T-helper 9 cell (primary cell): ENCODE results near the gene SERPINE1.

Experiments used
- DNase-seq: peaks from one replicate; pipeline ENCODE4 v3.0.0-alpha.2; 2020

The SERPINE1 gene

DNA sequence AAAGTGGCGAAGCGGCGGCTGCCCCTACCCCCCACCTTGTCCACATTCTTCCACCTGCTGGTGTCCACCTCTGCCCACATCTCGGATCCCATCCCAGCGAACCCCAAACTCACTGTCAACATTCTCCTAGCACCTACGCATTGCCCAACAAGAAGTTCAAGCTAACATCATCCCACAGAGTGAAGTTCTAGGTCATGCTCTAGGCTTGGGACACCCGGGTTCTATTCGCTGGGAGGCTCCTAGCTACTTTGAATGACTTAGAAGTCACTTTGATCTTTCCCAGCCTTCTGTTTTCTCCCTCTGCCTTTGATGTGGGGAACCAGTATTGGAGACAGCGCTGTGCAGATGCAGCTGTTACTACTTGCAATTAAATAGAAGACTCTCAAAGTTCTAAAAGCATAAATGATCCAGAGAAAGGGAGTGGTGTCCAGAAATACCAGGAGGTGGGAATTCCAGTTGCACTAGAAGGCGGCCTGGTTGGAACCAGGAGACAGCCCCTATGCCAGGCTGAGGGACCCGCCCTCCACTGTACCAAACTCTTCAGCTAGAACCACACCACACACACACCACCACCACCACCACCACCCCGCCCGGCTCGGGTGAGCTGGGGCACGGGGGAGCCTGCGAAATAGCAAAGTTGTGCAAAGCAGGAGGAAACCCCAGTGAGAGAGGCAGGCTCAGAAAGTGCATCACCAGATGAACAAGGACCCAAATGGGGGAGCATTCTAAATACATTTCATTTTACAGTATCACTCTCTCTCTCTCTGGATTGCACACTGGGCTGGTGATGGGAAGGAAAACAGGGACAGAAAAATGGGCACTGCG lies 43.9 kb downstream of the SERPINE1 start:
- DNase-seq, result no peak

DNA sequence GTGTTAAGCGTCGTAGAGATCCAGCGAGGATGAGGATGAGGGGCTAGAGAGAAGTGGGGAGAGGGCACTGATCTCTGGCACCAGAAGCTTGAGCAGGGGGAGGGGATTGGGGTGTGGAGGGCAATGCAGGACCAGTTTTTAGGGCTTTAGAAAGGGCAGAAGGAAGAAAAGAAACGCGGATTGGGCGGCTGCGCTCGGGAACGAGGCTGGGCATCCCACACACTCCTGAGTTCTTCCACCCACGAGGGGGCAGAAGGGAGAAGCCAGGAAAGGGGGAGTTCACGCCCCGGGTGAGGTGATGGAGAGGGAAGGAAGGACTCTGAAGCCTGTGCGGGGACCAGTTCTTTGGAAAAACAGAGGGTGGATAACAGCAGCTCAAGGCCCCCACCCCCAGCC lies 44.5 kb downstream of the SERPINE1 start:
- DNase-seq, result no peak

DNA sequence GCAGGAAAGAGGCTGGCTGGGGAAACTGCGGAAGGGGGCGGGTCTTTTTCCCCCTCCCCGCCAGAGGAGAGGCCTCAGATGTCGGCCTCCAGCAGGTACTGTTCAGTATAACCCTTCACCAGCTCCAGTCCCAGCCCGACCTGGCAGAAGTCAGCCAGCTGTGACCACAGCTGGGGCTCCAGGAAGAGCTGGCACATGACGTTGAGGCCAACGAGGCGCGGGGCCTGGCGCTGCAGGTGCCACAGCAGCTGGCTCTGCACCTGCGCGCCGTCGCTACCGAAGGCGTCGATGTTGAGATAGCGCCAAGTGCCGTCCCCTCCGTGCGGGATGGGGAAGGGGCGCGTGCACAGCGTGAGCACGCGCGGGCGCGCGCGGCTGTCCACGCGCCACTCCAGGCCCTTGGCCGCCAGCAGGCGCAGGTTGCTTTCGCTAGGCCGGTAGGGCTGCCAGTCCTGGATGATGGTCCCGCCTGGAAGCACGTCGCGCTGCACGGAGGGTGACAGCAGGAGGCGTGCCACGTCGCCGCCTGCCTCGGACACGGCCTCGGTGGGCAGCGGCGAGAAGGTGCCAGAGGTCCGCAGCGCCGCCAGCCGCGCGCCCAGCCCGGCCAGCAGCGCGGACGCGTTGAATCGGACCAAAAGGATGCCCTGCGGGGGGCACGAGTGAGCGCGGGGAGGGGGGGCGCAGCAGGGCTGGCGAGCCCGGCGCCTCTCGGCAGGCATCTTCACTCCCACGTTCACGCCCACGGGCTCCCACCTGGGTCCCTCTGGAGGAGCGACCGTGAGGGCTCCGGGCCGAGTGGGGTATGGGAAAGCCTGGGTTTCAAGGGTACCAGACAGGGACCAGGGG lies 45.3 kb downstream of the SERPINE1 start:
- no peak for DNase-seq

DNA sequence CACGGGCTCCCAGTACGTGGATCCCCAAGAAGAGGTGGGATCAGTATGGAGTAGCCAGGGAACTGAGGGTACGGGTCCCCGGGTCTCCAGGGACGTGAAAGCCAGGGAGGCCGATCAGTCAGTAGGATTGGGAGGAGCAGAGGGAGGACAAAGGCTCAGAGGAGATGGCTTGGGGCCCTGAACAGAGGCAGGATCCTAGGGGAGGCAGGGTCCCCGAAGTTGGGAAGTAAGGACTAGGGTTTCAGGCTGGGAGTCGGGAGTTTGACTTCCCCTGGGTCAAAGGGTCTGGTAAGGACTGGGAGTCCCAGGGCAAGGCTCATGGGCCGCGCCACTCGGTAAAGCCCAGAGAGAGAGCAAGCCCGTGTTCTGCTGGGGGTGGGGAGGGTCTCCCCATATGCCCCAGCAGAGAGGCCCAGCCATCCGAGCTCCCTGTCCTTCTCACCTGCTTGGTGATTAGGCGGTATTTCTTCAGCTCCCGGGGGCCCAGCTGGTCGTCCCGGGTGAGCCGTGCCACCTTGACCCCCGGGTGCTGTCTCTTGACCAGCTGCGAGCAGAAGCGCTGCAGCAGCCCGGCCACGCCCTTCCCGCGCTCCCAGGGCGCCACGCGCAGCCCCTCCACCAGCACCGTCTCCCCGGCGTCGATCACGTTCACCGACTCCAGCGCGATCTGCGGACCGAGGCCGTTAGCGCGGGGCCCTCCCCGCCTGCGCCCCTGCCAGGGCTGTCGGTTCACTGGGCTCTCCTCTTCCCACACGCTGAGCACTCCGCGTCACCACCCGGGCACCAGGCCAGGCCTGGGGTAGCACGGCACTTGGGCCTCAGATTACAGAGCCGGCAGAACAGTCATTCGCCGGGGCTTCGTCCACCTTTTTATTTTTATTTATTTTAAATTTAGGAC lies 46.2 kb downstream of the SERPINE1 start:
- DNase-seq, result no peak

DNA sequence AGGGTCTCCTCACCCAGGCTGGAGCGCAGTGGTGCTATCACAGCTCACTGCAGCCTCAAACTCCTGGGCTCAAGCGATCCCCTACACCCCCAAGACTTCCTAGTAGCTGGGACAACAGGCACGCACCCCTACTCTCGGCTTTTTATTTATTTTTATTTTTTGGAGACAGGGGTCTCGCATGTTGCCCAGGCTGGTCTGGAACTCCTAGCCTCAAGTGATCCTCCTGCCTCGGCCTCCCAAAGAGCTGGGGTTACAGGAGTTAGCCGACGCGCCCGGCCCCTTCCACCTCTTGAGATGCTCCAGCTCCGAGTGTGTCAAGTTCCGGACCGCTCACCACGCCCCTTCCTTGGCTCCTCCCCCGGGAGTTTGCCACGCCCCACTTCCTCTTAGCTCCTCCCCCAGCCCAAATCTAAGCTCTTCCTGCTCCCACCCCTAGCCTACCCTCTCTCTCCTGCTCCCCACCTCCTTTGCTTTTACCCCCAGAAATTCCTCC lies 46.9 kb downstream of the SERPINE1 start:
- peak; percentile 48 for DNase-seq

DNA sequence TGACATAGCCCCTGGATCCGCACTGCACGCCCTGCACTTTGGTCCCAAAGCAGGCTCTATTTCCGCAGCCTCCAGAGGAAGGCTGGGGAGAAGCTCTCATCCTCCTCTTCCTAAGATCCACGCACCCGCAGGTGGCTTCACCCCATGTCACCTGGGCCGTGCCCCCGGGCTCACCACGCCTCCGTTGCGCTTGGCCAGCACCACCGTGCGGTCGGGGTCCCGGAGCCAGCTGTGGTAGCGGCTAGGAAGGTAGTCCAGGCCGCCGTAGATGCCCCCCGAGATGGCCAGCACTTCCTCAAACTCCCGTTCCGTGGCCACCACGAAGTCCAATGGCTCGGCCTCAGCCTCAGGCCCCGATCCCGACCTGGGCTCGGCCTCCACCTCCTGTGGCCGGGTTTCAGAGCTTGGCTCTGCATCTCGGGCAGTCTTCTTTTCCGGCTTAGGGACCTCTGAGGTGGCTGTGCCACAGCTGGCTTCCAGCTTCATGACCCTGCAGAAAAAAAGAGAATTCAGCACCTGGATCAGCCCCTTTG lies 47.5 kb downstream of the SERPINE1 start:
- no peak for DNase-seq

DNA sequence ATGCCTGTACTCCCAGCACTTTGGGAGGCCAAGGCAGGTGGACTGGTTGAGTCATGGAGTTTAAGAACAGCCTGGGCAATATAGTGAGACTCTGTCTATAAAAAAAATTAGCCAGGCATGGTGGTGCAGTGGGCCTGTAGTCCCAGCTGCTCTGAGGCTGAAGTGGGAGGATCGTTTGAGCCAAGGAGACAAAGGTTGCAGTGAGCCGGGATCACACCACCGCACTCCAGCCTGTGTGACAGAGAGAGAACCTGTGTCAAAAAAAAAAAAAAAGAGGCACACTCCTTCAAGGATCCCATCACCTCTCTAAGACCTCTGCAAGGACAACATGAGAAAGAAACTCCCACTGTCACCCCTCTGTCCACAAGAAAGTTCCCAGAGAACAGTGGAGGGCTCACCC lies 48.8 kb downstream of the SERPINE1 start:
- no peak for DNase-seq

DNA sequence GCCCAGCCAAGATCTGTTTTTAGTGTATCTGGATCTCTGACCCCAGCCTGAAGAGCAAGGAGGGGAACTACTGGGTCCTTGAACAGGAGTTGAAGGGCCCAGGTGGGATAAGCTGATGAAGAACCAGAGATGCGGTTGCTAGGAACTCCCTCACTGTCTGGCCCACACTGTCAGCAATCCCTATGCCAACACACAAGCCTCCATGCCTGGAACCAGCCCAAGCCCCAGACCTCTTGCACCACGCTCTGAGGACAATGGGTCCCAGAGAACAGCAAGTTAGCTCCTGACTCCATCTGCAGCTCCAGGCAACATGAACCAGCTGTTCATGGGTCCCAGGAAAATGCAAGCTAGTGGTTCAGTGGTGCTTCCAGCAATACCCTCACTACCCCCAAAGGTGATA lies 50.7 kb downstream of the SERPINE1 start:
- no peak for DNase-seq

DNA sequence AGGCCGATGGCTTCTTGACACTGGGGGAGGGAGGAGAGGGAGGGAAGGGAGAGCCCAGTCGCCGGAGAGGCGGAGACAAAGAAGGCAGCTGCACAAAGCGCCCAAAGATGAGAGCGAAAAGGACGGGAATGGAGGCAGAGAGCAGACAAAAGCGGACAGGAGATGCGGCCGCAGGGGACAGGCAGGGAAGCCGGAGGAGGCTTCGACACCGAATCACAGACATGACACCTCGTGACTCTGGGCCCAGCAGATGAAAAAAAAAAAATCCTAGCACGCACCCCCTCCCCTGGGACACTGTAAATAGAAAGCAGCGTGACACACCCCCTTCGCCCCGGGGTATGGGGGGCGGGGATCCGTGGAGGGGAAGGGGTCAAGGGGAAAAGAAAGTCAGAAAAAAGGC lies 52.2 kb downstream of the SERPINE1 start:
- DNase-seq, result no peak

DNA sequence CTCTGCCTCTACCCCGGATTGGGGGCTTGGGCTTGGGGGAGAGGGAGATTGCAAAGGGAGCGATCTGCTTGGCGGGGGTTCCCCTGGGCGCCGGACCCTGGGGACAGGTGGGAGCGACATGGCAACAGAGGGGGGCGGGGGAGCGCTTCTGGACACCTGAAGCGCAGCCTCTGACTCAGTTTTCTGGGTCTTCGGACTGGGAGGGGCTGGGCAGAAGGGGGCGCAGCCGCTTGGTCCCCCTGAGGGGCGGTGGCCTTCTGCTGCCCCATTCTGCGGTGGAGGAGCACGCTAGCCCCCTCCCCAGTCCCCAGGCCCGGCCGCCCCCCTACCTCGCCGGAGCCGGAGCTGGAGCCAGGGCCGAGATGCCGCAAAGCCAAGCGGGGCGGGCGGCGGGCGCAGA lies 52.8 kb downstream of the SERPINE1 start:
- no peak for DNase-seq

DNA sequence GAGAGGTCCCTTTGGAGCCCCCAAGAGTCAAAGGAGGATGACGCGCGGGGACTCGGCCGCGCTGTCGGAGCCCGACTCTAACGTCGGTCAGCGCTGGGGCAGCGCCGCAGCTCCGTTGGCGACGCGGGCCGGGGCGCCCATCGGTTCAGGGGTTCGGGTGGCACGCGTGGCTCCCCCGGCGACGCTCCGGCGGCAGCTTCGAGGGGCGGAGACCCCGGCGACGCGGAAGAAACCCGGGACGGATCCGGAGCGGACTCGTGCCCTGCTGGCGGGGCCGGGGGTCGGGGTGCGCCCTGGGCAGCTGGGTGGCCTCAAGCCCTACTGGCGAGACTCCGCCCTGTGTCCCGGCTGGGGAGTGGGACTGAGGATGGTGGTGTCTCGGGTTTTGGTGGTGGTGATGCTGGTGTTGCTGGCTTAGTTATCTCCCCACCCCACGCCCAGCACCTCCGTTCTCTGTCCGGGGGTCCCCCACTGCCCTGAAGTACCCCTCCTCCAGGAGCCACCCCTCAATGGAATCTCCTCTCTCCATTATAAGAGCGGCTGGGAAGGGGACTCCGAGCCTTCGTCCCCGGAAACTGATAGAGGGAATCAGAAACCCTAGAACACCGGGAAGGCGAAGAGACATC lies 53.3 kb downstream of the SERPINE1 start, which contains the start of gene NAT16:
NAT16 (minus strand) TSS at position 164 of the 626 bp plus-strand sequence. CDS start 5,486 bp downstream, outside the sequence.
- DNase-seq, result no peak

DNA sequence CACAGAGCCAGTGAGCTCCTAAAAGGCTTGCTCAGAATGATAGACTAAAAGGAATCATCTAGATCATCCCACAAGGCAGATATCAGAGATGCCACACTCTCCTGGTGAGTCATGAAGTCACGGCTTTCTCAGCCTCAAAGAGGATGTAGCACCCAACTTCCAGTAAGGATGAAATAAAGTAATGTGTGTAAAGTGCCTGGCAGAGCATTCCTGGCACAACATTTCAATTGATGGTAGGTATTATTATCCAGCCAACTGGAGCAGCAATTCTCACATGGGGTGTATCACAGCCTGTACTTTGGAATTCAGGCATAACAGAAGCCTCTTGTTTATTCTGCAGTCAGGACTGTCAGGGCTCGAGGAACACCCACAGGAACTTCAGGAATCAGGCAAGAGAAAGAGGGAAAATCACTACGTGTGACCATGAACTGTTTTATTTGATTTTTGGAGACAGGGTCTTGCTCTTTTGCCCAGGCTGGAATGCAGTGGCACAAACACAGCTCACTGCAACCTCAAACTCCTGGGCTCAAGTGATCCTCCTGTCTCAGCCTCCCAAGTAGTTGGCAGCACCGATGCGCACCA lies 58.4 kb downstream of the SERPINE1 start:
- DNase-seq, result no peak

DNA sequence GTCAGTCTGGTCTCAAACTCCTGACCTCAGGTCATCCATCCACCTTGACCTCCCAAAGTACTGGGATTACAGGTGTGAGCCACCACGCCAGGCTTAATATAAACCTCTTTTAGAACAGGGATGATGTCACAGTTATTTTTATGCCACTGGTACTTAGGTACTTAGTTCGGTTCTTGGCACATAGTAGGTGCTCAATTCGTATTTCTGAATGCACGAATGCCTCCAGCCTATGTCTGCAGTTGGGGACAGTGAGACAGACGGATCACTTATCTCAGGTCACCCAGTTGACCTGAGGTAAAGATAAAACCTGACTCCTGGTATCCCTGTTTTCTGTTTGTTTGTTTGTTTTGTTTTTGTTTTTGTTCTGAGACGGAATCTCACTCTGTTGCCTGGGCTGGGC lies 59.3 kb downstream of the SERPINE1 start:
- DNase-seq, result no peak

DNA sequence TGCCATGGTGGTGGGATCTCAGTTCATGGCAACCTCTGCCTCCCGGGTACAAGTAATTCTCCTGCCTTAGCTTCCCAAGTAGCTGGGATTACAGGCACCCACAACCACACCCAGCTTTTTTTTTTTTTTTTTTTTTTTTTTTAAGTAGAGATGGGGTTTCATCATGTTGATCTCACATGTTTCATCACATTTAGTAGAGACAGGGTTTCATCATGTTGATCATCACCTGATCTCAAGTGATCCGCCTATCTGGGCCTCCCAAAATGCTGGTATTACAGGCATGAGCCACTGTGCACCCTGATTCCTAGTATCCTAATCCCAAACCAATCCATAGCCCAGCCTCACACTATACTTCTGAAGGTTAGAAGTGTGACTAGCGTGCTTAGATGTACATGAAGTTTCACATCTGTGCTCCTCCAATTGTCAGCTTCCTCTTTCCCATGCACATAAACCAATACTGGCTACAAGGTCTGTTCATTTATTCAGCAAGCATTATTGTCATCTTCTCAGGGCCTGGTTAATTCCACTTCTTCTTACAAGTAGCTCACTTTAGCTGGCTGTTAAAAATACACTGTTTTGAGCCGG lies 60.0 kb downstream of the SERPINE1 start:
- DNase-seq, result no peak
